ENCODE results near the gene CNNM4. TPM values are rescaled to one million over a fixed set of nuclear protein-coding genes. Genes with fewer than 3 reads are reported as not detected.

Gene CNNM4
- 2.0 and 3.2 TPM in 2 replicates for total RNA-seq

DNA sequence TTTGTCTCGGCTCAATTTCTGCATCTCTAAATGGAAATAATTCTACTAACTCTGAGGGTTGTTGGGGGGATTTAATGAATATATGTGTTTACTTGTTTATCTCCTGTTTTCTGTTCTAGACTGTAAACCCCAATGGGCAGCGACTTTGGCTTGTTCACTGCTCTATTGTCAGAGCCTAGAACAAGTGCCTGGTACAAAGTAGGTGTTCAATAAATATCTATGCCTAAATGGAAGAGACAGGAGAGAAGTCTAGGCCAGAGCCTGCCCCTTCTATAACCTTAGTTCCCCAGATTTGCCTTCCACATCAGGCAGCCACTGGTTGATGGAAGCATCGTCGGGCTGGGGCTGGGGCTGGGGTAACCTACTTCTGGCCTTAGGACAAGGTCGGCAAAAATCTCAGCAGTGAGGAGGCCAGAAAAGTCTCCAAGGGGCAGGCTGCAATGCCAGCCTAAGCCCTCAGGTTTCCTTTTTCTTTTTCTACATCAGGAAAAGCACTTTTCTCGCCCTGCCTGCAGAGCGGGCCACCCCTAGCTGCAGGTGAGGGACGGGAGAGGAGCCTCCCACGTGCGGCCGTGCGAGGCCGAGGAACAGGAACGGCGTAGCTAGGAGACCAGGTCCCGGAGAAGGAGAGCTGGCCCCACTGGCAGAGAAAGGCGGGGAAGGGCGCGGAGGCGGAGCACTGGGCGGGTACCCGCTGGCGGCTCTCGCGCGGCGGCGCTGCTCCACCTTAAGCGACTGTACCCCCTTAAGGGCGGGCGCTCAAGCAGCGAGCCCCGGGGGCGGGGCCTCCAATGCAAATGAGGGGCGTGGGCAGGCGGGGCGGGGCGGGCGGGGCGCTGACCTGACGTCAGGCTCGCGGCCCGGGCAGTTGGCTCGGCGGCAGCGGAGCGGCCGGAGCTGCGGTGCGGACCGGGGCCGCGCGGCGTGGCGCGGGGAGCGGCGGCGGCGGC is at the start of gene CNNM4:
Gene CNNM4 (plus strand): TSS at position 867 of the 950 bp plus-strand sequence. CDS start 98 bp downstream, outside the sequence.

DNA sequence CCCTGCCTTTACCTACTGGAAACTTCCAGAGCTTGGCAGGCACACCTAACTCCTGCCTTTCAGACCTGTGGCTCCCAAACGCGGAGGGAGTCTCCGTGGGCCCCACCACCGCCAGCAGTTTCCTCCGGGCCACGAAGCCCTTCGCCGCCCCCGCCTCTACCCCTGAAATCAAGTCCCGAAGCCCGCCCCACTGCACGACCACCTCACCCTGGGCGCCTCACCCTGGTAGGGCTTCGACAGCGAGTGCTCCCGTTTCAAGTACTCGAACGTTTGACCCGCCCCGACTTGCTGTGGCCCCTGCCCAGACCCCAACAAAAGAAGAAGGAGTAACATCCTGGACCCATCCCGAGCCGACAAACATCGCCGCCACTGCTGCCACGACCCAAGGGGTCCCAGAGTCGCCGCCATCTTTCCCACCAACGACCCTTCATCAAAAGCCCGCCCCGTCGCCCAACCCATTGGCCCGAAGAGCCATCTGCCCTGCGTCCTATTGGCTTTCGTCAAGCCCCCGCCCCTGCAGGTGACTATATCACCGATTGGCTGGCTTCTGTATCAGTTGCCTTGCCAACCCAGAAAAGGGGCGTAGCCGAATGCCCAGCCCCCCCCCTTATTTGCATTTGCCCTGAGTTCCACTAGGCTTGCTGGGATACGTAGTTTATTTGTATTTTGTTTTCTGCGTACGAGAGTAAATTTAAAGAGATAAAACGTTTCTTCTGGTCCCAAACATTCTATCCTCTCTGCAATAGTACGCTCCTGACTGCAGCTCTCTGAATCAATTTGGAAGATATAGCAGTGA is 20.9 kb upstream of the CNNM4 start, which contains the start of gene LMAN2L:
Gene LMAN2L (minus strand): TSS at position 432 of the 796 bp plus-strand sequence. CDS start 24 bp downstream, at position 408.

DNA sequence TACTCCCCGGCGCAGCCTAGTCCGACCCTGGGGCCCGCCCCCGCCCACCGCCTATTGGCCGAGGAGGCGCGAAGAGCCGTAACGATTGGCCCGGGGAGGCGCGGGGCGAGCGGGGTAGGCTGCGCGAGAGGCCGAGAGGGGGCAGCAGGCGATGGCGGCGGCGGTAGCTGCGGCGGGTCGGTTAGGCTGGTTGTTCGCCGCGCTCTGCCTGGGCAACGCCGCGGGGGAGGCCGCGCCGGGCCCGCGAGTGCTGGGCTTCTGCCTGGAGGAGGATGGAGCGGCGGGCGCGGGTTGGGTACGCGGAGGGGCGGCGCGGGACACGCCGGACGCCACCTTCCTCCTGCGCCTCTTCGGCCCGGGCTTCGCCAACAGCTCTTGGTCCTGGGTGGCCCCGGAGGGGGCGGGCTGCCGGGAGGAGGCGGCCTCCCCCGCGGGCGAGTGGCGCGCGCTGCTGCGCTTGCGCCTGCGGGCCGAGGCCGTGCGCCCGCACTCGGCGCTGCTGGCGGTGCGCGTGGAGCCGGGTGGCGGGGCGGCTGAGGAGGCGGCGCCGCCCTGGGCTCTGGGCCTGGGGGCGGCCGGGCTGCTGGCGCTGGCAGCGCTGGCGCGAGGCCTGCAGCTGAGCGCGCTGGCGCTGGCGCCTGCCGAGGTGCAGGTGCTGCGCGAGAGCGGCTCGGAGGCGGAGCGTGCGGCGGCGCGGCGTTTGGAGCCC is 55.6 kb downstream of the CNNM4 start, which contains the start of gene CNNM3:
Gene CNNM3 (plus strand): TSS at position 142 of the 709 bp plus-strand sequence. CDS start 10 bp downstream, at position 152.

DNA sequence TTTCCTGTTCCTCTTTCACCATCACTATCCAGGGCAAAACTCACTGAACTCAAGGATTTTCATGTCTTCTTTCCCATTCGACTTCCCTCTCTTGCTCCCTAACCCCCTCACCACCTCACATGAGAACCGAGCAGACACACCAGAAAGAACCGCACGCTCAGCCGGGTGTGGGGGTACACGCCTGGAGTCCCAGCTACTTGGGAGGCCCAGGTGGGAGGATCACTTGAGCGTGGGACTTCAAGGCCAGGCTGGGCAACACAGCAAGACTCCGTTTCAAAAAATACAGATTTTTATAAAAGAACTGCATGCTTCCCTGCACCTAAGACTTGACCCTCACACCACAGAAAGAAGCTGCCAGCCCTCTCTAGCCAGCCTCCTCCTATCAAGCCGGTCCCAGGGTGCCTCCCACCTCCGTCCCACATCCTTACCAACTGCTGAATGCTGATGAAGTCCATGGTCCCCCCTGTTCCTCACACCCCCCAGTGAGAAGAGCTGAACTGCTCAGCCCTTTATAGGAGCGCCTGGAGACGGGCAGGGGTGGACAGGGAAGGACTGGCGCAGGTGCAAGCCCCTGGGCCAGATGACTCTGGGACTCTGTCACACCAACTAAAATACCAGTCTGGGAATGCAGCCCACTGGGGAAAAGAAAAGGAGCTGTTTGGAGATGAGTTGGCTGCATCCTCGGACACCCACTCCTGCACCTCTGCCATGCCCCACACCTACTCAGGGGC is 83.0 kb downstream of the CNNM4 start, which contains the start of gene ANKRD23:
Gene ANKRD23 (minus strand): TSS at position 484 of the 731 bp plus-strand sequence. CDS start 29 bp downstream, at position 455.

DNA sequence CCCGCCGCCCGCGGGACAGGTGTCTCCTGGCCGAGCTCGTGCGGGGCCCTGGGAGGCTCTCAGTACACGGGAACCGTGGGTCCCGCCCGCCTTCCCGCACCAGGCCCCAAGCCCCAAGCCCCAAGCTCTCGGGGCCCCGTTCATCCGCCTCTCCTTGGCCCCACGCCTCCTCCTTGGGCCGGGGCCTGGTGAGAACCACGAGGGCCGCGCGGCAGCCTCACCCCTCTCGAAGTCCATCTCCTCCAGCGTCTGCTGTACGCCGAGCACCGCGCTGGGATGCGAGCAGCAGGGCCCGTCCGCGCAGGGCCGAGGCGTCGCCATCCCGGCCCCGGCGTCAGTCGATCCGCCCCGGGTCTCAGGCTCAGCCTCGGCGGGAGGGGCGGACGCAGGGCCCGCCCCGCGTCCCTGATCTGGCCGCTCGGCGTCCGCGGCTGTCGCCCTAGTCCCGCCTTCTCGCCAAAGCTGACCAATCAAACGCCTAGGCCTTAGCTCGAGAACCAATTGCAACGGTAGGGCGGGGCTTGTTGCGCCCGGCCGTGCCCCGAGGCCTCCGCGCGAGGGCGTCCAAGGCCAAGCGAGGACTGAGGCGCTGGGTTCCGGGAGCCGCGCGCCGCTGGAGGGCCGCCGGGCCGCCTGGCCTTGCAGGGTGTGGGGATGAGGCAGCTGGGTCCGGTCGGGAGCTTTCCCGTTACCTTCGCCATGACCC is 97.1 kb downstream of the CNNM4 start, which contains the start of gene ANKRD39:
Gene ANKRD39 (minus strand): TSS at position 350 of the 706 bp plus-strand sequence. CDS start 29 bp downstream, at position 321.

Other genes starting within 250 kb of the CNNM4 start
- gene ARID5A, start 224.2 kb upstream of the CNNM4 start, total RNA-seq: 13.0 and 13.4 TPM in 2 replicates
- gene KANSL3, start 122.6 kb upstream of the CNNM4 start, total RNA-seq: 16.4 and 19.3 TPM in 2 replicates
- gene FER1L5, start 118.1 kb upstream of the CNNM4 start, total RNA-seq: under 0.01 TPM in 2 replicates
- gene LMAN2L, start 20.8 kb upstream of the CNNM4 start, total RNA-seq: 10.3 and 15.9 TPM in 2 replicates
- 3.6 and 3.8 TPM in 2 replicates for gene CNNM3, start 55.4 kb downstream of the CNNM4 start, total RNA-seq
- gene ANKRD23, start 83.1 kb downstream of the CNNM4 start, total RNA-seq: 0.32 TPM in 1 of 2 replicates, not detected in the other
- gene ANKRD39, start 97.1 kb downstream of the CNNM4 start, total RNA-seq: 9.7 and 20.7 TPM in 2 replicates
- 28.2 and 39.0 TPM in 2 replicates for gene SEMA4C, start 109.2 kb downstream of the CNNM4 start, total RNA-seq
- not detected in 2 replicates for gene FAM178B, start 225.7 kb downstream of the CNNM4 start, total RNA-seq

All from cardiac atrium fibroblast (primary cell).